ENCODE results near the gene OR10AG1.

Gene OR10AG1

DNA sequence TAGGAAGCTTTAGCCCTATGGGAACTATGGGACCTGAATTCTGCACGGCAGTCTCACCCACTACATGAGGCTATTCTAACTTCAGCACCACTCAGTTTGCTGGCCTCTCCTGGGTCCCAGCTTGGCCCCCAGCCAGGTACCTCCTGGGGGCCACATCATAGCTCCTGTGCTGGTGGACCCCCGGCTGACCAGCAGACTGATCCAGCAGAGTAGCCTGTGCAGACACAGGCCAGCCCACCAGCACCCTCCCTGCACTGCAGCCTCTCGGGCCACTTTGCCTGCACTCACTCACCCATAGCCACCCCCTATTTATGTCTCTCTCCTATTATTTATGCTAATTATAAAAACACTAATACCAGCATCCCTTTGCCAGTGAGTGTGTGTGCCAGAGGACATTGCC is 1.2 kb upstream of the OR10AG1 start:
- Histone ChIP-seq H2AFZ (ENCODE audit: low read depth, low read length) (no peak overlapping the region), H2AK5ac (ENCODE audit: low read length, severe bottlenecking) (no peak overlapping the region), H3K4me1 (ENCODE audit: control insufficient read depth, insufficient read depth, low read depth, low read length) (no peaks in the 10 kb centered on the region), H3K4me3 (ENCODE audit: insufficient read depth in 1 of 2, low read depth in 1 of 2, low read length in 2 of 2) (no peak overlapping the region), H4K8ac (ENCODE audit: low read length) (no peak overlapping the region), H2BK5ac (ENCODE audit: low read depth, low read length, poor library complexity, severe bottlenecking) (no peak overlapping the region), H2BK12ac (ENCODE audit: low read length in 2 of 2) (no peak overlapping the region), H3K4ac (ENCODE audit: low read depth in 1 of 2, low read length in 2 of 2) (no peak overlapping the region), H3K79me1 (replicated peaks; ENCODE audit: low read length, poor library complexity, severe bottlenecking) (no peaks in the 10 kb centered on the region), H2BK120ac (ENCODE audit: low read depth, low read length) (no peak overlapping the region), H3K27ac (ENCODE audit: low read length, poor library complexity, severe bottlenecking) (no peak overlapping the region), H3K23ac (ENCODE audit: low read length in 2 of 2) (no peak overlapping the region), H3K4me2 (ENCODE audit: low read length, poor library complexity, severe bottlenecking) (no peak overlapping the region), H4K91ac (ENCODE audit: low read length) (no peak overlapping the region), H2BK15ac (ENCODE audit: low read depth, poor library complexity, severe bottlenecking) (no peak overlapping the region), H3K14ac (ENCODE audit: low read length in 2 of 2) (no peak overlapping the region), H3K9ac (ENCODE audit: low read length) (no peak overlapping the region), H3K18ac (ENCODE audit: low read depth in 1 of 2, low read length in 2 of 2) (no peak overlapping the region), H3K36me3 (ENCODE audit: control insufficient read depth in 1 of 2, insufficient read depth in 2 of 2, low read depth in 1 of 2, low read length in 2 of 2) (no peaks in the 10 kb centered on the region), H3K9me3 (ENCODE audit: control insufficient read depth, low read length) (no peaks in the 10 kb centered on the region), H3K27me3 (ENCODE audit: control insufficient read depth in 1 of 2, insufficient read depth in 1 of 2, low read length in 2 of 2) (no peaks in the 10 kb centered on the region)
- no peak for DNase-seq
- WGBS: 77% methylated on average over 3 of the region's 3 CpGs

DNA sequence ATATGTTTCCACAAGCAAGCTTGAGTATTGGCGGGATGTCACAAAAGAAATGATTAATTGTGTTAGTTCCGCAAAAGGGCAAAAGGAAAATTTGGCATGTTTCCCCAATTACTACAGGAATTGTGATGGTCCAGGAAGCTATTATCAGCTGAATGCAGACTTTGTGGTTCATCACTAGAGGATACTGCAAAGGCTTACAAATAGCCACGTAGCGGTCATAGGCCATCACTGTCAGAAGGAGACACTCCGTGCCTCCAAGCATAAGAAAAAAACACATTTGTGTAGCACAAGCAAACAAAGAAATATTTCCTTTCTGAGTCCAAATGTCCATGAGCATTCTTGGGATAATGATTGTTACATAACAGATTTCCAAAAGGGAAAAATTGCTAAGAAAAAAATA is 1.8 kb downstream of the OR10AG1 start:
- Histone ChIP-seq H2AFZ (ENCODE audit: low read depth, low read length) (no peak overlapping the region), H2BK12ac (ENCODE audit: low read length in 2 of 2) (no peak overlapping the region), H3K27me3 (ENCODE audit: control insufficient read depth in 1 of 2, insufficient read depth in 1 of 2, low read length in 2 of 2) (no peaks in the 10 kb centered on the region), H3K4me2 (ENCODE audit: low read length, poor library complexity, severe bottlenecking) (no peak overlapping the region), H3K4ac (ENCODE audit: low read depth in 1 of 2, low read length in 2 of 2) (no peak overlapping the region), H3K23ac (ENCODE audit: low read length in 2 of 2) (no peak overlapping the region), H2BK15ac (ENCODE audit: low read depth, poor library complexity, severe bottlenecking) (no peak overlapping the region), H3K36me3 (ENCODE audit: control insufficient read depth in 1 of 2, insufficient read depth in 2 of 2, low read depth in 1 of 2, low read length in 2 of 2) (no peaks in the 10 kb centered on the region), H3K4me3 (ENCODE audit: insufficient read depth in 1 of 2, low read depth in 1 of 2, low read length in 2 of 2) (no peak overlapping the region), H3K18ac (ENCODE audit: low read depth in 1 of 2, low read length in 2 of 2) (no peak overlapping the region), H4K91ac (ENCODE audit: low read length) (no peak overlapping the region), H3K4me1 (ENCODE audit: control insufficient read depth, insufficient read depth, low read depth, low read length) (no peaks in the 10 kb centered on the region), H3K79me1 (replicated peaks; ENCODE audit: low read length, poor library complexity, severe bottlenecking) (no peaks in the 10 kb centered on the region), H2AK5ac (ENCODE audit: low read length, severe bottlenecking) (no peak overlapping the region), H4K8ac (ENCODE audit: low read length) (no peak overlapping the region), H2BK5ac (ENCODE audit: low read depth, low read length, poor library complexity, severe bottlenecking) (no peak overlapping the region), H3K14ac (ENCODE audit: low read length in 2 of 2) (no peak overlapping the region), H2BK120ac (ENCODE audit: low read depth, low read length) (no peak overlapping the region), H3K9ac (ENCODE audit: low read length) (no peak overlapping the region), H3K9me3 (ENCODE audit: control insufficient read depth, low read length) (no peaks in the 10 kb centered on the region), H3K27ac (ENCODE audit: low read length, poor library complexity, severe bottlenecking) (no peak overlapping the region)
- DNase-seq: no peak
- 85% methylated on average over 5 of the region's 5 CpGs for WGBS

DNA sequence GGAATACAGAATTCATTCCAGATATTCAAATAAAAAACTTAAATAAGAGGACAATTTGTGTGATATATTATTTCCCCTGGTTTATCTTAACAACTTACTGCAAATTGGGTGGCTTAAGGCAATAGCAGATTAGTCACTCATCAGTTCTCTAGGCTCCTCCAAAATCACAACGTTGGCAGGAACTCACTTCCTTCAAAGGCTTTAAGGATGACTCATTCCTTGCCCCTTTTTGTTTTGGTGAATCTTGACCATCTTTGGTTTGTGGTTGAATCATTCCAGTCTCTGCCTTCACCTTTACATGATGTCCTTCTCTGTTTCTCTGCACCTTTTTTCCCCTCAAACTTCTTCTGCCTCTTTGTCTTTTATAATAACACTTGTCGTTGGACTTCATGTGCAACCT is 3.4 kb downstream of the OR10AG1 start:
- Histone ChIP-seq H3K4me3 (ENCODE audit: insufficient read depth in 1 of 2, low read depth in 1 of 2, low read length in 2 of 2) (no peak overlapping the region), H2BK5ac (ENCODE audit: low read depth, low read length, poor library complexity, severe bottlenecking) (no peak overlapping the region)

DNA sequence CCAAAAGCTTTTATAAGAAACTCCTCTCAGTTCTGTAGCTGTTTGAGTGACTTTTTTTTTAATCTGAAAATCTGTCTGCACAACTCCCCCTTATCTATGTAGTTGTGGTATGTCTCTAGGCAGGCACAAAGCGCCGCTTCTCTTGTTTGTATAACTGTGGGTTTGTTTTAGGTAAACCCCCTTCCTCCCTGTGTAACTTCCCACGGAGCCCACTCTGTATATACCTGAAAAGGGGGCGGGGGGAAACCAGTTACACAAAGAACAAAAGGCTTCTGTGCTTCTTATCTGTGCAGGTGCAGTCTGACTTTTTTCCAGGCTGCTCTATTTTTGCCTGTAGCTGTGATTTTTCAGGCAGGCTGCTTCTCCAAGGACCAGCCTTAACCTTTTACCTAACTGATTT is 13.2 kb downstream of the OR10AG1 start:
- no peaks in the 10 kb centered on the region for H3K36me3 ChIP-seq (ENCODE audit: control insufficient read depth in 1 of 2, insufficient read depth in 2 of 2, low read depth in 1 of 2, low read length in 2 of 2)
- no peak overlapping the region for H2BK120ac ChIP-seq (ENCODE audit: low read depth, low read length)
- no peak overlapping the region for H3K4ac ChIP-seq (ENCODE audit: low read depth in 1 of 2, low read length in 2 of 2)
- no peaks in the 10 kb centered on the region for H3K27me3 ChIP-seq (ENCODE audit: control insufficient read depth in 1 of 2, insufficient read depth in 1 of 2, low read length in 2 of 2)
- H3K9ac ChIP-seq (ENCODE audit: low read length): no peak overlapping the region
- no peak overlapping the region for H2BK15ac ChIP-seq (ENCODE audit: low read depth, poor library complexity, severe bottlenecking)
- H4K8ac ChIP-seq (ENCODE audit: low read length): no peak overlapping the region
- H2BK5ac ChIP-seq (ENCODE audit: low read depth, low read length, poor library complexity, severe bottlenecking): no peak overlapping the region
- H3K27ac ChIP-seq (ENCODE audit: low read length, poor library complexity, severe bottlenecking): no peak overlapping the region
- no peaks in the 10 kb centered on the region for H3K4me1 ChIP-seq (ENCODE audit: control insufficient read depth, insufficient read depth, low read depth, low read length)
- no peak overlapping the region for H3K23ac ChIP-seq (ENCODE audit: low read length in 2 of 2)
- no peak overlapping the region for H3K4me2 ChIP-seq (ENCODE audit: low read length, poor library complexity, severe bottlenecking)
- no peaks in the 10 kb centered on the region for H3K79me1 ChIP-seq (replicated peaks; ENCODE audit: low read length, poor library complexity, severe bottlenecking)
- no peak overlapping the region for H2BK12ac ChIP-seq (ENCODE audit: low read length in 2 of 2)
- no peak overlapping the region for H3K18ac ChIP-seq (ENCODE audit: low read depth in 1 of 2, low read length in 2 of 2)
- no peak overlapping the region for H3K4me3 ChIP-seq (ENCODE audit: insufficient read depth in 1 of 2, low read depth in 1 of 2, low read length in 2 of 2)
- H3K9me3 ChIP-seq (ENCODE audit: control insufficient read depth, low read length): no peaks in the 10 kb centered on the region
- WGBS: 39% methylated on average over 2 of the region's 4 CpGs
- no peak overlapping the region for H2AFZ ChIP-seq (ENCODE audit: low read depth, low read length)
- no peak overlapping the region for H4K91ac ChIP-seq (ENCODE audit: low read length)
- DNase-seq: no peak
- no peak overlapping the region for H3K14ac ChIP-seq (ENCODE audit: low read length in 2 of 2)
- H2AK5ac ChIP-seq (ENCODE audit: low read length, severe bottlenecking): no peak overlapping the region

More for the DNA sequence above, 3.4 kb downstream of the OR10AG1 start:
- H3K14ac ChIP-seq (ENCODE audit: low read length in 2 of 2): no peak overlapping the region
- no peak for DNase-seq
- no peak overlapping the region for H2BK120ac ChIP-seq (ENCODE audit: low read depth, low read length)
- H3K4me2 ChIP-seq (ENCODE audit: low read length, poor library complexity, severe bottlenecking): no peak overlapping the region
- H4K8ac ChIP-seq (ENCODE audit: low read length): no peak overlapping the region
- H3K4ac ChIP-seq (ENCODE audit: low read depth in 1 of 2, low read length in 2 of 2): no peak overlapping the region
- H3K27ac ChIP-seq (ENCODE audit: low read length, poor library complexity, severe bottlenecking): no peak overlapping the region
- H3K36me3 ChIP-seq (ENCODE audit: control insufficient read depth in 1 of 2, insufficient read depth in 2 of 2, low read depth in 1 of 2, low read length in 2 of 2): no peaks in the 10 kb centered on the region
- H3K18ac ChIP-seq (ENCODE audit: low read depth in 1 of 2, low read length in 2 of 2): no peak overlapping the region
- no peaks in the 10 kb centered on the region for H3K27me3 ChIP-seq (ENCODE audit: control insufficient read depth in 1 of 2, insufficient read depth in 1 of 2, low read length in 2 of 2)
- no peak overlapping the region for H3K23ac ChIP-seq (ENCODE audit: low read length in 2 of 2)
- H3K9me3 ChIP-seq (ENCODE audit: control insufficient read depth, low read length): no peaks in the 10 kb centered on the region
- no peak overlapping the region for H2AK5ac ChIP-seq (ENCODE audit: low read length, severe bottlenecking)
- H3K79me1 ChIP-seq (replicated peaks; ENCODE audit: low read length, poor library complexity, severe bottlenecking): no peaks in the 10 kb centered on the region
- 30% methylated on average over 2 of the region's 2 CpGs for WGBS
- no peak overlapping the region for H2BK15ac ChIP-seq (ENCODE audit: low read depth, poor library complexity, severe bottlenecking)
- no peak overlapping the region for H2AFZ ChIP-seq (ENCODE audit: low read depth, low read length)
- H4K91ac ChIP-seq (ENCODE audit: low read length): no peak overlapping the region
- H3K4me1 ChIP-seq (ENCODE audit: control insufficient read depth, insufficient read depth, low read depth, low read length): no peaks in the 10 kb centered on the region
- H3K9ac ChIP-seq (ENCODE audit: low read length): no peak overlapping the region
- H2BK12ac ChIP-seq (ENCODE audit: low read length in 2 of 2): no peak overlapping the region
